HS-27A (cell line): ENCODE measurements around the gene GLB1L2.

Experiments
- DNase-seq: peaks from one replicate; pipeline ENCODE4 v3.0.0-alpha.2; 2012; ENCODE audit warnings: low read depth, missing footprints

Gene GLB1L2

GRCh38 chr11:134405436-134405835 lies 73.6 kb downstream of the GLB1L2 start:
- DNase-seq: no peak

- no peak for DNase-seq
Observed at GRCh38 chr11:134405841-134406240, 74.1 kb downstream of the GLB1L2 start.

GRCh38 chr11:134406264-134407185 lies 74.7 kb downstream of the GLB1L2 start:
- DNase-seq: no peak

GRCh38 chr11:134407321-134407828 lies 75.6 kb downstream of the GLB1L2 start:
- no peak for DNase-seq

GRCh38 chr11:134407923-134408322 lies 76.1 kb downstream of the GLB1L2 start:
- DNase-seq: no peak

- no peak for DNase-seq
Observed at GRCh38 chr11:134409552-134410429, 78.0 kb downstream of the GLB1L2 start.

- DNase-seq: no peak
Observed at GRCh38 chr11:134410766-134411165, 79.0 kb downstream of the GLB1L2 start.

GRCh38 chr11:134412203-134413042 lies 80.6 kb downstream of the GLB1L2 start, which contains the start of gene B3GAT1:
B3GAT1 (minus strand) TSS chr11:134412242; CDS start chr11:134387659, 24,583 bp downstream.
- DNase-seq: no peak

GRCh38 chr11:134413043-134413825 lies 81.4 kb downstream of the GLB1L2 start:
- no peak for DNase-seq

- no peak for DNase-seq
Observed at GRCh38 chr11:134413826-134414731, 82.3 kb downstream of the GLB1L2 start.

- DNase-seq: no peak
Observed at GRCh38 chr11:134414766-134415765, 83.3 kb downstream of the GLB1L2 start.

GRCh38 chr11:134416726-134417125 lies 84.9 kb downstream of the GLB1L2 start:
- DNase-seq: no peak

GRCh38 chr11:134417871-134418840 lies 86.4 kb downstream of the GLB1L2 start:
- no peak for DNase-seq

- DNase-seq: no peak
Observed at GRCh38 chr11:134423106-134423505, 91.3 kb downstream of the GLB1L2 start.

GRCh38 chr11:134425413-134425812 lies 93.6 kb downstream of the GLB1L2 start:
- no peak for DNase-seq
